Measurements from ENCODE around the gene SBSN.

SBSN gene

GRCh38 chr19:35554076-35554475, 26.0 kb upstream of the SBSN start:
- no peak for DNase-seq

GRCh38 chr19:35553385-35554000, 25.4 kb upstream of the SBSN start:
- no peak for DNase-seq

GRCh38 chr19:35552534-35553384, 24.6 kb upstream of the SBSN start:
- no peak for DNase-seq

GRCh38 chr19:35551091-35551810, 23.1 kb upstream of the SBSN start:
- DNase-seq = no peak

GRCh38 chr19:35549879-35550523, 21.9 kb upstream of the SBSN start:
- peak in 2 of 56 donors; percentile 4 to 19 for DNase-seq

GRCh38 chr19:35549174-35549788, 21.2 kb upstream of the SBSN start:
- DNase-seq = peak in 23 of 56 donors; percentile 1 to 36 (median 12)

GRCh38 chr19:35546532-35546931, 18.4 kb upstream of the SBSN start:
- no peak for DNase-seq

GRCh38 chr19:35545855-35546381, 17.8 kb upstream of the SBSN start:
- peak in 8 of 56 donors; percentile 33 to 61 (median 46) for DNase-seq

GRCh38 chr19:35545001-35545854, 17.1 kb upstream of the SBSN start, which contains the start of gene TMEM147:
TMEM147 (plus strand) TSS chr19:35545626; CDS start chr19:35545740, 114 bp downstream.
- DNase-seq = peak; percentile 34 to 94 (median 82)

- no peak for DNase-seq
Measured at GRCh38 chr19:35544110-35544802, 16.1 kb upstream of the SBSN start.

GRCh38 chr19:35543280-35544109, 15.4 kb upstream of the SBSN start:
- DNase-seq = no peak

GRCh38 chr19:35542209-35542608, 14.1 kb upstream of the SBSN start:
- DNase-seq = no peak

- no peak for DNase-seq
Measured at GRCh38 chr19:35540356-35540927, 12.3 kb upstream of the SBSN start.

- no peak for DNase-seq
Measured at GRCh38 chr19:35539850-35540249, 11.7 kb upstream of the SBSN start.

- no peak for DNase-seq
Measured at GRCh38 chr19:35539314-35539713, 11.2 kb upstream of the SBSN start.

GRCh38 chr19:35534803-35535480, 6.8 kb upstream of the SBSN start:
- DNase-seq = no peak

GRCh38 chr19:35533822-35534392, 5.8 kb upstream of the SBSN start:
- no peak for DNase-seq
